SKM-1 (cell line): ENCODE results near the gene NELL1.

Experiments used
- DNase-seq: peaks from one replicate; lab custom pipeline; 2025; ENCODE audit not compliant: unreplicated experiment; lab: John Stamatoyannopoulos, UW

The NELL1 gene

DNA sequence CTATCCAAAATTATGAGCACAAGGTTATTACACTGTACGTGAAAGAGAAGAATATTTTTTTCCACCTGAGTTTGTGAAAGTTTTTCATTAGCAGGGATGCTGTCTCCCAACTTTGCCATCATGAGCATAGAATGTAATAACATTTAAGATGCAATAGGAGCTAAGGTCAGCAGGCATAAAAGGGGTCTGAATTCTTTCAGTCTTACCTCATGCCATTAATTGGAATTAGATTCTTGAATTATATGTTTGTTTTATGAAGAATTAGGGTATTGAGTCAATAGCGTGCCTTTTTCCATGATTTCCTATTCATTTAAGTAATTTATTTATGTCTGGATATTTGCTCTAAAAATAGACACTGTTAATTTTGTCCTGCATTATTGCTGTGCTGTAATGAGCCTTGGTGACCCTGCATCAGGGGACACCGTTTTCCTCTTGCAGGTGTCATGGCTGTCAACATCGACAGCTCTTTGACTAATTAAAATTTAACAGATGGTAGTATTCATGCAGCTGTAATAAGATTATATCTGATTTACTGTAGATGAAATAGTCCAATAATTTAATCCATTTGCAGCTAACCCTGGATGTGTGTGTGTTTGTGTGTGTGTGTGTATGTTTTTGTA, 637.5 kb downstream of the NELL1 start:
- DNase-seq = no peak

DNA sequence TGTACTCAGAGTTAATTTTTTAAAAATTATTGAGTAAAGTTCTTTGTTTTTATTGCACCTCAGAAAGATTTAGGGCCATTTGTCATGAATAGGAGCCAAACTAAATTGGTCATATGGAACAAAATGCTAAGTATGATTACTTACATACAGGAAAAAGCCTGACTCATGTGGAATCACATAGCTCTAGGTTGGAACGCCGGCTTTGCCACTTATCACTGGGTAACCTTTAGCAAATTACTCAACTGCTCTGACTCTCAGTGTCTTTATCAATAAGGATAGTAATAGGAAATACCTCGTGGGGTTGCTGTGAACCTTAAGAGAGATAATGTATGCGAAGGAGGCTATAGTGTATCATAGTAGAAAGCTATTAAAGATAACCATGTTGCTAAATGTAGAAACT, 638.5 kb downstream of the NELL1 start:
- DNase-seq = no peak

DNA sequence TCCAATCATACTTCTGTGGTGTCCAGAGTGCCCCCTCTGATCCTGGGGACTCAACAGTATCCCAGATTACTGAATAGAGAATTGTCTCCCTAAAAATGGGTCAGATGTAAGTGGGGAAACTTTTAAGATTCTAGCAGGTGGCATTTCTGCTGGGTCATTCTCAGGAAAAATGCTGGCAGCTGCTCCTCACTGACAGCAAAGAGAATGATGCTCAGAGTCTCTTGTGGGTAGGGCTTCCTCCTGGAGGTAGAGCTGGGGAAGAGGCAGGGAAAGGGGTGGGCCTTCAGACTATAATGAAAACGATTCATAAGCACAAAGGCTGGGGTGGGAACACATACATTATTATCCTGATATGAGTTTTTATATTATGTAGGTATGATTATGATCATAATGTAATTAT, 647.2 kb downstream of the NELL1 start:
- DNase-seq = no peak

DNA sequence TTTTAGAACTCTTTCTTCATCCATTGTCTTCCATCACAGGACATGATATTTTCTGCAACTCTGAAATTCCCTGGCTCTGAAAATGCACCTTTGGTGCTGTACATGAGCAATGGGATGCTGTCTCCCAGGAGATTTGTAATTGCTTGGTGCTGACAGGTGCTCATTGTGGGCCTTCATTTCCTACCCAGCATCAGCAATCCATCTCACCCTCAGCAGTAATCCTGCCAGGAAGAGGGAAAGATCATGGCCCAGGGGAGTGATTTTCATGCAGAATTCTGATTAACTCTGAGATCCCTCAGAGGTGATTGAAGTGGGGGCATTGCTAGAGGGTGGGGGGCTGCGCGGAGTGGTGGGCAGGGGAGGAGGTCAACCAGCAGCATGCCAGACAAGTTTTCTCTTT, 651.7 kb downstream of the NELL1 start:
- no peak for DNase-seq

- DNase-seq = no peak
Observed at GRCh38 chr11:21321530-21321929, 652.1 kb downstream of the NELL1 start.

DNA sequence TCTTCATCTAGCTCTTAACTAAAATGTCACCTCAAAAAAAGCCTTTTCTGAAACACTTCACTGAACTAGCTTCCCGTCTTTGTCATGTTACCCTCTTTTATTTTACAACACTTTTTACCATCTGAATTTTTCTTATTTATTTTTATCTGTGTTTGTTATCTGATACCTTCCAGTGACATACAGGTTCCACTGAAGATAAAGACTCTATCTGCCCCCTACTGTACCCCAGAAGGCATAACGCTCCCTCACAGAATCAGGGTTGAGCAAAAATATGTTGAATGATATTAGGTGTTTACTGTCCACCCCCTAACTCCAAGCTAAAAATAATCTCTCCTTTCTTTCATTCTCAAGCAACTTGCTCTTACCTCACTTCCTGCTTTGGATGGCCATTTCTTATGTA, 654.2 kb downstream of the NELL1 start:
- no peak for DNase-seq

DNA sequence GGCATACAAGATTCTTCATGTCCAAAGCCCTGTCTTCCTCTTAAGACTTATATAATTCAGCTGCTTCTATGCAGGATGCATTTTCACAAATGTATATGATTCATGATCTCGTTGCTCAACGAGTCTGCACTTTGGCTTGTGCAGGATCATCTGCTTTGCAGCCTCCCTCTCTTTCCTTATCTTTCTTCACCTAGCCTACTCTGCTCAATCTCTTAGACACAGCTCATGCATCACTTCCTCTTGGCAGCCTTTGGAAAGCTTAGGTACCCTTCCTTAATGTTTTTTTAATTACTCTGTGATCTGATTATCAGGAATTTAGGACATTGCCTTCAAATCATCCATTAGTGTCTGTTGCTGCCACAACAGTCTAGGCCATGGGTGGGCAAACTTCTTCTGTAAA, 673.8 kb downstream of the NELL1 start:
- no peak for DNase-seq

DNA sequence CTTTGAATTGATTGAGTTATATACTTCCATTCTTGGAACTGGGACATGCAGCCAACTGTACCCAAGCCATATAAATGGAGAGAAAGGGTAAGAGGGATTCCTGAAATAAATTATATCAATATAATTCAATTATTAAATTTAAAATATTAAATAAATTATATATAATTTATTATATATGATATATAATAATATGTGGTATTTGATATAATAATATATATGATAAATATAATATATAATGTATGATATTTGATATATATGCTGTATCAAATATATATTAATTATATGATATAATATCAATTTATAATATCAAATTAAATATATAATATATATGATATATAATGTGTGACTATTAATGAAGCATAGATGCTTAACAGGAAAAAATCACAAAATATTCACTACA, 677.0 kb downstream of the NELL1 start:
- no peak for DNase-seq

DNA sequence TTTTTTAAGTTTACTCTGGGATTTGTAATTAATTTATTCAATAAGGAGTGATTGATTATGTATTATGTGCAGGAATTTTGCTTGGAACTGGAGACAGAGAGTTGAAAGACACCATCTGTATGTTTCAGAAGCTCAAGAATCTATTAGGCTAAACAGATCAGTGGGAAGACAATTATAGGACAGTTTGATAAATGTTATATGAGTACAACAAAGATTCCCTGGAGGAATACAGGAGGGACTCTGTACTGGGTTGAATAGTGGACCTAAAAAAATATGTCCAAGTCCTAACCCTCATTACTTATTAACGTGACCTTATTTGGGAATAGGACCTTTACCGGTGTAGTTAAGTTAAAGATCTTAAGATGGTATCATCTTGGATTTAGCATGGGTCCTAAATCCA, 681.2 kb downstream of the NELL1 start:
- no peak for DNase-seq

DNA sequence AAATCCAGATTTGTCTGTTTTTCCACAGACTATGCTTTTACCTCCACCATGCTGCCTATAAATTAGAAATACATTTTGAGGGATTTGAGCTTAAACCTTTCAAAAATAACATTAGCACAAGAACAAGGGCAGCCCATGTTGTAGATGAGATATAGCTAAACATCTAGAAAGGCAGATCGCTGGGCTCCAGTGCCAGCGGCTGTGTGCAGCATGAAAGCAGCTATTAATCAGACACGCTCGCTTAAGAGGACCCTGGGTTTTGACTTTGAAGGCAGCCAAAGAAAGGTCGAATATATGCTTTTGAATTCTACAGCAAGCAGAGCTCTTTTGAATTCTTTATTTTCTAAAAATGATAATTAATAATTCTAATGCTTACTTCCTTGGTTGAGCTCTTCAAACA, 684.0 kb downstream of the NELL1 start:
- DNase-seq = no peak

GRCh38 chr11:21364866-21365624, 695.7 kb downstream of the NELL1 start:
- no peak for DNase-seq

DNA sequence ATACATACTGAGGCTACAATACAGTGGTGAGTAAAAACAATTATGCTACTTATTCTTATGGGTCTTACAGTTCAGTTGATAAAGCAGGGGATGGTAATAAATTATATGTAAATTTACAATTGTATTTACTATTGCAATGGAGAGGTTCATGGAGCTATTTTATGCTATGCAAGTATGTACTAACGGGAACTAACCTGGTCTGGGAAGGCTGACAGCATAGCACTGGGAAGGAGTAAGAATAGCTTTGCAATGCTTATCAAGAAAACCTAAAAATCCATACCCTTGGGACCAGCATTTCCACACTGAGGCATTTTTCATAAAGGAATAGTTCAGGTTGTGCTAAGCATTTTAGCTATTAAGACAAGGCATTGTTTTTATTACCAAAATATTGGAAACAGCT, 700.6 kb downstream of the NELL1 start:
- DNase-seq = no peak

DNA sequence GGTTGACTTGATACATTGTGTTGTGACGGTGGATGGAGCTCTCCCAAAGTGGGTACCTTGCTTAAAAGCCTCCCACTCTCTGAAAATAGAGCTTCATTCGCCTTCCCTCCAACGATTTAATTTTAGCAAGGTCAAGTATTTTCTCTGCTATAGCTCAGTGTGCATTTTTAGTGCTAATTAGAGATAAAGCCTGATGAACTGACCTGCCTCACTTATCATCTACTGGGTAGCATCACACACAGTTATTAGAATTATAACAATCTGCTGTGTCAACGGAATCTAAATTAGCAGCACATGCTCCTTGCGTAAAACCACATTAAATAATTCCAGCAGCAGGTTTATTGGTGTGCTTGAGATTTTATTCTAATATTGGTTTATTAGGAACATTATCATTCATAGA, 701.7 kb downstream of the NELL1 start:
- DNase-seq = no peak

- no peak for DNase-seq
Observed at GRCh38 chr11:21372672-21373071, 703.3 kb downstream of the NELL1 start.

GRCh38 chr11:21374376-21374775, 705.0 kb downstream of the NELL1 start:
- no peak for DNase-seq

DNA sequence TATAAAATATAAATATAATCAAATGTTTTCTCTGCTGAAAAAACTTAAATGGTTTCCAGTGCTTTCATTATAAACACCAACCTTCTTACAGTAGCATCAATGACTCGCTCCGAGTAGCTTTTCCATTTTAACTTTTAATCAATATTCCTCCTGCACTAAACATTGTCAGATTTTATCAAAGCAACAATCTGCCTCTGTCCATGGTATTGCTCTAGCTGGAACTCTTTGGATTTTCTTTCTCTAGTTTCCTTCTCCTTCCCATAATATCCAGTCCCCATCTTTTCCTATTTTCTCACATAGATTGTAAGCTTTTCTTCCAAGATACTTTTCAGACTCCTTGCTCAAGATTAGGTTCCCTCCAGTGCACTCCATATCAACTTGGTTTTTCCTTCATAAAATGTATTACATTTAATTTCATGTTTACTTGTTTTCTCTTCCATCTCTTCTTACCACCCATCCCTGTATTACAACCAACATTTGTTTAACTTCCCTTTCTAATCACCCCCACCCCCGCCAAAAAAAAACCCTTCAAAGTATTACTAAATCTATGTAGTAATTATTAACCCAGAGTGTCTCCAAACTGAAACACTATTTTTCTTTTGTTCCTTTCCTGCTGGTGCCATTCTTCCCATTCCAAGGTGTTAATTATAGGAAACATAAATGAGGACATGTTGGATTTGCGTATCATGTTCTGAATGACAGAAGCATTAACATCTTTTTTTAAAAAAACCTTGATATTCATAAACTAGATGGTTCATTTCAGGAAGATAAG, 716.5 kb downstream of the NELL1 start:
- no peak for DNase-seq

- DNase-seq = no peak
Observed at GRCh38 chr11:21390430-21390829, 721.0 kb downstream of the NELL1 start.

DNA sequence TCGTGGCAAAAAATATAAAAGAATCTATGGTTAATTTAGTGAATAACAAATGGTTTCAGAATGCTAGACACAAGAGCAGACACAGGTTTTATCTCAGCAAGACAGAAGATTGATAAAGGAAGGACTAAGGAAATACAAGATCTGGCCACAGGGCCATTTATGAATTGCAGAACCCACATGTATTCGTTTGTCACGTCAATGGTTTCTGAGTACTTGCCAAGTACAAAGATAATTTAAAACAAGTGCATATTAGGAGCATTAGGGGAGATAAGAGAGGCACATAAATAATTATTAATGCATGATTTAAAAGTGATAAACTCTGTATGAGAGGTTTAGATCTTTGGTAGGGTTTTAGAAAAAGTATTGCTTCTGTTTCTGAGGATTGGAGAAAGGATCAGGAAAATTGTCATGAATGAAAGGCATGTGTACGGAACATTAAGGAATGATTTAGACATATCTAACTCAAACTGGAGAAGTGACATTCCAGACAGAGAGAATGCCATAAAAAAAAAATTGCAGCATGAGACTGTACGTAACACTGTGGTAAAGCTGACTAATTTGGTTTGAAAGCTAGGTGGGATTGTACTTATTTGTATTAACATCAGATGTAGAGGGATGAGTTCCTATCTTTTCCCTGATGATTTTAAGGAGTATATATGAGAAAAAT, 727.1 kb downstream of the NELL1 start:
- DNase-seq = no peak

DNA sequence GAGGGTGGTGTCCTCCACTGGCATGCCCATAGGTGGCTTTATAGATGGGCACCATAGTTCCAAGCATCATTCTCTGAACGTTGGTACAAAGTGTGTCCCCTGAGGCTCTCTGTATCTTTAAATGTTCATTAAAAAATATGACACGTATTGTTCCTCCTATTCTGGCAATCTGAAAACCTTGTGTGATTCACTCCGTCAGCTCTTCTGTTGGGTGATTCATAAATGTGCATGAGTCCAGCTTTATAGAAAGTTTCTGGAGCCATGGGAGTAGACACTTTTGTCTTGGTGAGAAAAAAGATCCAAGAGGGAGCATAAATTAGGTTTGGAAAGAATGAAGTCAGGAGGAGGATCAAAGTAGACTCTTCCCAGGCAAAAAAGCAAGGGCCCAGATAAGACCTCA, 728.8 kb downstream of the NELL1 start:
- no peak for DNase-seq

- no peak for DNase-seq
Observed at GRCh38 chr11:21401496-21401895, 732.1 kb downstream of the NELL1 start.

DNA sequence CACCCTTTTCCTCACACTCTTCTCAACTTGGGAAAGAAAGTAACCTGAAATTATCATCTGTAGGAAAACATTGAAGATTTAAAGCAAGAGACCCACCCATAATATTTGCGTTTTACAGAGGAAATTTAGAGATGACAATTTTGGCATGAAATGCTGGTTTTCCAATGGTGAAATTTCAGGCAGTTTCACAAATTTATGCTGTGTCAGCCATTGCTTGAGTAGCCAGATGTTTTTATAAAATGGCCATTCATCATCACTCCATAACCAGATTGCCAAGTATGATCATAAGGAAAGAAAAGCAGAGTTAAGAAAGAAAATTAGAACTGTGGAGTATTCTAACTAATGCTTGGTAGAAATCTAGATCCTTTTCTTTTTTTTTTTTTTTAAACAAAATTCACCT, 732.9 kb downstream of the NELL1 start:
- no peak for DNase-seq

- no peak for DNase-seq
Observed at GRCh38 chr11:21403069-21403468, 733.7 kb downstream of the NELL1 start.
